Smooth muscle cell (in vitro differentiated cells): Measurements from ENCODE around the gene PCID2. TPM values are rescaled to one million over a fixed set of nuclear protein-coding genes. Genes with fewer than 3 reads are reported as not detected.
"Not testable (repeated sequence)": the region's sequence is repeated elsewhere in the genome, so short reads cannot be mapped to it uniquely, and the experiment has no call there.

ENCODE experiments used
- DNase-seq: peaks from one replicate; lab custom pipeline; 2025; ENCODE audit not compliant: unreplicated experiment; lab: John Stamatoyannopoulos, UW
- H2AFZ ChIP-seq: fragments of 200-600 bp; sonication (generic); 2 replicates; pipeline ENCODE4 v1.6.0; 2016; ENCODE audit warnings: antibody characterized with exemption, low read depth, mild to moderate bottlenecking
- H3F3A ChIP-seq: fragments of 200-600 bp; sonication (generic); 2 replicates; pipeline ENCODE4 v1.6.0; 2017; ENCODE audit warnings: antibody characterized with exemption, low read depth
- H3K27ac ChIP-seq: fragments of 200-600 bp; sonication (generic); 2 replicates; pipeline ENCODE4 v1.5.1; 2016; ENCODE audit warnings: low read depth, mild to moderate bottlenecking
- H3K27me3 ChIP-seq: fragments of 200-600 bp; sonication (generic); 2 replicates; pipeline ENCODE4 v1.6.1; 2016; ENCODE audit warnings: low read depth, mild to moderate bottlenecking
- H3K36me3 ChIP-seq: fragments of 200-600 bp; sonication (generic); 2 replicates; pipeline ENCODE4 v1.5.1; 2016; ENCODE audit warnings: low read depth
- H3K4me1 ChIP-seq: fragments of 200-600 bp; sonication (generic); 2 replicates; pipeline ENCODE4 v1.5.1; 2016; ENCODE audit warnings: low read depth
- H3K4me2 ChIP-seq: fragments of 200-600 bp; sonication (generic); 2 replicates; pipeline ENCODE4 v1.6.0; 2016; ENCODE audit warnings: mild to moderate bottlenecking
- H3K4me3 ChIP-seq: fragments of 200-600 bp; sonication (generic); 2 replicates; pipeline ENCODE4 v1.5.1; 2016; ENCODE audit warnings: mild to moderate bottlenecking
- H3K79me2 ChIP-seq: fragments of 200-600 bp; sonication (generic); 2 replicates; pipeline ENCODE4 v1.6.0; 2016; ENCODE audit warnings: low read depth, mild to moderate bottlenecking
- H3K9ac ChIP-seq: fragments of 200-600 bp; sonication (generic); 2 replicates; pipeline ENCODE4 v1.6.0; 2016; ENCODE audit warnings: low read depth
- H3K9me3 ChIP-seq: fragments of 200-600 bp; sonication (generic); replicated peaks from 2 replicates; pipeline ENCODE4 v1.5.1; 2016; ENCODE audit warnings: low read depth
- H4K20me1 ChIP-seq: fragments of 200-600 bp; sonication (generic); 2 replicates; pipeline ENCODE4 v1.6.0; 2016; ENCODE audit warnings: low read depth
- WGBS: methylation state at CpG from one replicate; pipeline ENCODE4 v1.1.7; 2016; ENCODE audit warnings: low lambda C conversion rate; 5-methylcytosine and 5-hydroxymethylcytosine counted together
- polyA plus RNA-seq: library from polyadenylated mRNA; unstranded; fragments of >200 nt; fragmentation: Nextera tagmentation; extraction: Ambion mirVana; gene quantifications from 2 replicates; pipeline ENCODE4 v1.2.1, GENCODE V29; 2016
- total RNA-seq: library from RNA; depleted of rRNA; stranded (reverse); fragments of >200 nt; gene quantifications from 2 replicates; pipeline ENCODE4 v1.2.3, GENCODE V29; 2014
- TF ChIP-seq, protein P1 (sequence below): fragments of 200-600 bp; sonication (generic); IDR thresholded peaks from 2 replicates; pipeline ENCODE4 v1.5.1; 2017; ENCODE audit warnings: borderline replicate concordance, mild to moderate bottlenecking, antibody characterized with exemption; ENCODE audit not compliant: insufficient read depth, poor library complexity, severe bottlenecking

The PCID2 gene
- total and polyA plus RNA-seq, 2 experiments from 2014 or later: 27.1 to 32.5 TPM

DNA sequence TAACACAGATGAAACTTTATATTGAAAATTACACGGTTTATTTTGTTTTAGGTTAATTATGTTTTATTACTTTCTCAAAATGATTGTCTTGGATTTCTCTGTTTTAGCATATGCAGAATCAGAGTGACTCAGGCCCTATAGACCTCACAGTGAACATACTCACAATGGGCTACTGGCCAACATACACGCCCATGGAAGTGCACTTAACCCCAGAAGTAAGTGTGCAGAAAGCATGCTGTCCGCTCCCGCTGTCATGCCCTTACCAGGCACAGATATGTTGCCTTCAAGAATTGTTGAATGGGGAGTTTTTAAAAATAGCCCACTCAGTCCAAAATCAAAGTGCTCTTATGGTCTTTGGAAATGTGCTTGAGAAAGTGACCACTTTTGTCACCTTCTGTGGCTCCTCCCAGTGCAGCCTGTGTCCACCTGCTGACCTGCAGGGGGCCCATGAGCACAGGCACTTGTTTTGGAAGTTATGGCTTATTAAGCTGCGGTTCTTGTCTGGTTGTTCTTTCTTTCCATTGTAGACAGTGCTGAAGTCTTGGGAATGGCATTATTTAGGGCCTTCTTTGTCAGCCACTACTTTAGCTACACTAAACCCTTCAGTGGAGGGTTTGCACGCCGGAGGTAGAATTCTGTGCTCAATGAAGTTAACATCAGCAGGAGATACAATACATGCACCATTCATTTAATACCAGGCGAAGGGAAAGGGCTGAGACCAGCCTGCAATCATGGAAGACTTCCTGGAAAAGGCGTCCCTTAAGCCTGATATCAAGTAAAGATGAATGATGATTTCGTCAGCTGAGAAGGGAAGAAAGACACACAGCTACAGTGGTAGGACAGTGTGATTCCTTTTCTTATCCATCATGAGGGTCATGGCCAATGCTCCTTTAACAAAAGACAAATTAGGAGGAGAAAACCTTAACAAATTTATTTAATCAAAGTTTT lies 37.7 kb upstream of the PCID2 start:
- Histone ChIP-seq H3K36me3 (peaks cover 24% of the 10 kb centered on the region), H3K4me2 (no peak overlapping the region), H3F3A (no peaks in the 10 kb centered on the region), H3K4me1 (no peaks in the 10 kb centered on the region), H3K9ac (no peak overlapping the region), H3K27me3 (no peaks in the 10 kb centered on the region), H2AFZ (no peak overlapping the region), H3K9me3 (no peaks in the 10 kb centered on the region), H3K27ac (no peak overlapping the region), H3K4me3 (no peak overlapping the region), H4K20me1 (no peaks in the 10 kb centered on the region), H3K79me2 (no peaks in the 10 kb centered on the region)
- DNase-seq: no peak
- 79% methylated on average over 10 of the region's 10 CpGs for WGBS
- TF ChIP-seq, protein P1, sequence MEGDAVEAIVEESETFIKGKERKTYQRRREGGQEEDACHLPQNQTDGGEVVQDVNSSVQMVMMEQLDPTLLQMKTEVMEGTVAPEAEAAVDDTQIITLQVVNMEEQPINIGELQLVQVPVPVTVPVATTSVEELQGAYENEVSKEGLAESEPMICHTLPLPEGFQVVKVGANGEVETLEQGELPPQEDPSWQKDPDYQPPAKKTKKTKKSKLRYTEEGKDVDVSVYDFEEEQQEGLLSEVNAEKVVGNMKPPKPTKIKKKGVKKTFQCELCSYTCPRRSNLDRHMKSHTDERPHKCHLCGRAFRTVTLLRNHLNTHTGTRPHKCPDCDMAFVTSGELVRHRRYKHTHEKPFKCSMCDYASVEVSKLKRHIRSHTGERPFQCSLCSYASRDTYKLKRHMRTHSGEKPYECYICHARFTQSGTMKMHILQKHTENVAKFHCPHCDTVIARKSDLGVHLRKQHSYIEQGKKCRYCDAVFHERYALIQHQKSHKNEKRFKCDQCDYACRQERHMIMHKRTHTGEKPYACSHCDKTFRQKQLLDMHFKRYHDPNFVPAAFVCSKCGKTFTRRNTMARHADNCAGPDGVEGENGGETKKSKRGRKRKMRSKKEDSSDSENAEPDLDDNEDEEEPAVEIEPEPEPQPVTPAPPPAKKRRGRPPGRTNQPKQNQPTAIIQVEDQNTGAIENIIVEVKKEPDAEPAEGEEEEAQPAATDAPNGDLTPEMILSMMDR: peak; percentile 35

DNA sequence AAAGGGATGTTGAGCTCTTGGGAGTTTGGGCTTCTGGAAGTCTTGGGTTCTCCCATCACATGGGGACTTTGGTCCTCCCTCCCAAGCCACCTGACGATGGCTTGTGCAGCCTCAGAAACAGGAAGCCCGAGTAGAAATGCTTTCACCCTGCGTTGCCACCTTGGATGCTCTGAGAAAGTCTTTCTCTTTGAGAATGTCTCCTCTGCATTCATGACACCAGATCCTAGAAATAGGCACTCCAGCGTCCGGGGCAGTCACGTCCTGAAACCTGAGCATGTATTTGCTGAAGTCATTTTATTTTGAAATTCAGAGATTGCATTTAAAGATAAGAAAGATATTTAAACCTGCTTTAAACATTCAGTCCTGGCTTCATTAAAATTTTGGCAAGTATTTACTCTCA lies 35.4 kb upstream of the PCID2 start:
- no peaks in the 10 kb centered on the region for H3K9me3 ChIP-seq
- no peak for DNase-seq
- H3K4me1 ChIP-seq: no peaks in the 10 kb centered on the region
- H3K36me3 ChIP-seq: peaks cover 19% of the 10 kb centered on the region
- H2AFZ ChIP-seq: no peak overlapping the region
- no peaks in the 10 kb centered on the region for H3F3A ChIP-seq
- no peak overlapping the region for H3K27ac ChIP-seq
- H3K4me3 ChIP-seq: no peak overlapping the region
- no peak overlapping the region for H3K4me2 ChIP-seq
- H3K27me3 ChIP-seq: no peaks in the 10 kb centered on the region
- 96% methylated on average over 6 of the region's 6 CpGs for WGBS
- H4K20me1 ChIP-seq: no peaks in the 10 kb centered on the region
- H3K9ac ChIP-seq: no peak overlapping the region
- no peaks in the 10 kb centered on the region for H3K79me2 ChIP-seq
- TF ChIP-seq, protein P1: no peak

DNA sequence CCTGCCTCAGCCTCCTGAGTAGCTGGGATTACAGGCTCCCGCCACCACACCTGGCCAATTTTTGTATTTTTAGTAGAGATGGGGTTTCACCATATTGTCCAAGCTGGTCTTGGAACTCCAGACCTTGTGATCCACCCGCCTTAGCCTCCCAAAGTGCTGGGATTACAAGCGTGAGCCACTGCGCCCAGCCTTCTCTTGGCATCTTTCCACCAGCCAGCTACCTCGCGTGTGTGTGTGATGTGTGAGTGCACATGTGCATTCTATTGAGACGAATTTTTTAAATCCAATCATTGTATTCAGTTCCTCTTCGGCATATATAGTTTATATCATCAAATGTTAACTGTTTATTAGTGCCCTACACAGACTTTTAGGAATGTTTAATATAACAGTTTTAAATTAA lies 33.2 kb upstream of the PCID2 start:
- H4K20me1 ChIP-seq, H3K4me1 ChIP-seq, H3K27ac ChIP-seq, H3F3A ChIP-seq, H2AFZ ChIP-seq, H3K27me3 ChIP-seq, H3K9ac ChIP-seq, H3K4me2 ChIP-seq, H3K4me3 ChIP-seq, DNase-seq, H3K9me3 ChIP-seq, H3K79me2 ChIP-seq: not testable (repeated sequence)
- peaks cover 19% of the 10 kb centered on the region for H3K36me3 ChIP-seq
- WGBS: over 99% methylated on average over 8 of the region's 8 CpGs

DNA sequence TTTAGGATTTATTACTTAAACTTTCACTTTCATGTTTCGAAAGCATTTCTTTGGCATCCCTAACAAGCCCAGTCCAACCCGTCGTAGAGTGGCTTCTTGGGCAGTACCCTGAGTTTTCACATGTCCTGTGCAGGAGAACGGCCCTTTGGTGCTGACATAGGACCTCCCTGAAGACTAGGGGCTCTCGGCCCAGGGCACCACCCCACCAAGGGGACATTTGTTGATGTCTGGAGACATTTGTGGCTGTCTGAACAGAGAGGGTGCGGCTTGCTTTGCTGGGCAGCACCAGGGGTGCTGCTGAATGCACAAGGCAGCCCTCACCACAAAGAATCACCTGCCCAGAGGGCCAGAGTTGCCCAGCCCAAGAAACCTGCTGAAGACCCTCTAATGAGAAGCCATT lies 31.5 kb upstream of the PCID2 start:
- H3K4me2 ChIP-seq: no peak overlapping the region
- H3F3A ChIP-seq: no peaks in the 10 kb centered on the region
- no peak overlapping the region for H2AFZ ChIP-seq
- H3K4me1 ChIP-seq: no peaks in the 10 kb centered on the region
- no peak for DNase-seq
- H3K9ac ChIP-seq: no peak overlapping the region
- WGBS: 98% methylated on average over 6 of the region's 6 CpGs
- no peak overlapping the region for H3K27ac ChIP-seq
- no peaks in the 10 kb centered on the region for H4K20me1 ChIP-seq
- H3K36me3 ChIP-seq: peaks cover 9% of the 10 kb centered on the region
- no peaks in the 10 kb centered on the region for H3K79me2 ChIP-seq
- H3K27me3 ChIP-seq: no peaks in the 10 kb centered on the region
- TF ChIP-seq, protein P1: no peak
- no peak overlapping the region for H3K4me3 ChIP-seq
- H3K9me3 ChIP-seq: no peaks in the 10 kb centered on the region
